Measurements from ENCODE around the gene MTFMT. TPM values are rescaled to one million over a fixed set of nuclear protein-coding genes. Genes with fewer than 3 reads are reported as not detected.

MTFMT gene
- total and polyA plus RNA-seq, 2 of the 13 experiments (the other 11 are each of a cell fraction or from before 2014, with no cell fraction given), result 9.9 to 23.2 TPM

DNA sequence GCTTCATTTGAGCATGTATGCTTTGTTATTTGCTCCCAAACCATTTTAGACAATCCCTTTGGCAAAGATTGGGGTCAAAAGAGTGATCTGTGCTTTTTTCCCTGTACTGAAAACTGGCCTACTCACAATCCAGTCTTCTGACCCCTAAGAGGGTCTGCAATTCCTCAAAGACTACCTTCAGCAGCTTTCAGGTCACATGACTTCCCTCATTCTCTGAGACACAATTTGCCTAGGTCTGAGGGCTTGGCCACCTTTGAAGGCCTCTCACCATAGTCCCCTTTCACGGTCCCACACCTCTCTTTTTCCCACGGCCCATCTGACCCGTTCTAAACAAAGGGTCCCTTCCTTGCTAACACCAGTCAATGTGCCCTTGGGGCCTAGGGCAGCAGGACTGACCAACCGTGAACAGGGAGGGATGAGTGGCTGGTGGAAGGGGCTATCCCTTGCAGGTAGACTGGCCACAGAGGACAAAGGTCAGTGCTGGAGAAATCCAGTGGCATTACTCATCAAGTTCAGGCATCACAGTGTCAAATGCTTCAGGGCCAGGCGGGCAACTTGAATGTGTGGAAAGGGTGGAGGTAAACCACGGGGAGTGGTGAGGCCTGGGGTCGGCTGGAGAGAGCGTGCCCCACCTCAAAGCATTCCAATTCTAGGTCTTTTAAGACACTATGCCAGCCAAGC is 27.6 kb upstream of the MTFMT start (continued):
- TF ChIP-seq, protein P1, sequence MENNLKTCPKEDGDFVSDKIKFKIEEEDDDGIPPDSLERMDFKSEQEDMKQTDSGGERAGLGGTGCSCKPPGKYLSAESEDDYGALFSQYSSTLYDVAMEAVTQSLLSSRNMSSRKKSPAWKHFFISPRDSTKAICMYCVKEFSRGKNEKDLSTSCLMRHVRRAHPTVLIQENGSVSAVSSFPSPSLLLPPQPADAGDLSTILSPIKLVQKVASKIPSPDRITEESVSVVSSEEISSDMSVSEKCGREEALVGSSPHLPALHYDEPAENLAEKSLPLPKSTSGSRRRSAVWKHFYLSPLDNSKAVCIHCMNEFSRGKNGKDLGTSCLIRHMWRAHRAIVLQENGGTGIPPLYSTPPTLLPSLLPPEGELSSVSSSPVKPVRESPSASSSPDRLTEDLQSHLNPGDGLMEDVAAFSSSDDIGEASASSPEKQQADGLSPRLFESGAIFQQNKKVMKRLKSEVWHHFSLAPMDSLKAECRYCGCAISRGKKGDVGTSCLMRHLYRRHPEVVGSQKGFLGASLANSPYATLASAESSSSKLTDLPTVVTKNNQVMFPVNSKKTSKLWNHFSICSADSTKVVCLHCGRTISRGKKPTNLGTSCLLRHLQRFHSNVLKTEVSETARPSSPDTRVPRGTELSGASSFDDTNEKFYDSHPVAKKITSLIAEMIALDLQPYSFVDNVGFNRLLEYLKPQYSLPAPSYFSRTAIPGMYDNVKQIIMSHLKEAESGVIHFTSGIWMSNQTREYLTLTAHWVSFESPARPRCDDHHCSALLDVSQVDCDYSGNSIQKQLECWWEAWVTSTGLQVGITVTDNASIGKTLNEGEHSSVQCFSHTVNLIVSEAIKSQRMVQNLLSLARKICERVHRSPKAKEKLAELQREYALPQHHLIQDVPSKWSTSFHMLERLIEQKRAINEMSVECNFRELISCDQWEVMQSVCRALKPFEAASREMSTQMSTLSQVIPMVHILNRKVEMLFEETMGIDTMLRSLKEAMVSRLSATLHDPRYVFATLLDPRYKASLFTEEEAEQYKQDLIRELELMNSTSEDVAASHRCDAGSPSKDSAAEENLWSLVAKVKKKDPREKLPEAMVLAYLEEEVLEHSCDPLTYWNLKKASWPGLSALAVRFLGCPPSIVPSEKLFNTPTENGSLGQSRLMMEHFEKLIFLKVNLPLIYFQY (CRISPR knock-in tag; IDR thresholded peaks at IDR 0.05; ENCODE audit: borderline replicate concordance), result 0 out of 2 replicates have a peak, but pooled peaks have one; percentile 40
- TF ChIP-seq, protein P2, sequence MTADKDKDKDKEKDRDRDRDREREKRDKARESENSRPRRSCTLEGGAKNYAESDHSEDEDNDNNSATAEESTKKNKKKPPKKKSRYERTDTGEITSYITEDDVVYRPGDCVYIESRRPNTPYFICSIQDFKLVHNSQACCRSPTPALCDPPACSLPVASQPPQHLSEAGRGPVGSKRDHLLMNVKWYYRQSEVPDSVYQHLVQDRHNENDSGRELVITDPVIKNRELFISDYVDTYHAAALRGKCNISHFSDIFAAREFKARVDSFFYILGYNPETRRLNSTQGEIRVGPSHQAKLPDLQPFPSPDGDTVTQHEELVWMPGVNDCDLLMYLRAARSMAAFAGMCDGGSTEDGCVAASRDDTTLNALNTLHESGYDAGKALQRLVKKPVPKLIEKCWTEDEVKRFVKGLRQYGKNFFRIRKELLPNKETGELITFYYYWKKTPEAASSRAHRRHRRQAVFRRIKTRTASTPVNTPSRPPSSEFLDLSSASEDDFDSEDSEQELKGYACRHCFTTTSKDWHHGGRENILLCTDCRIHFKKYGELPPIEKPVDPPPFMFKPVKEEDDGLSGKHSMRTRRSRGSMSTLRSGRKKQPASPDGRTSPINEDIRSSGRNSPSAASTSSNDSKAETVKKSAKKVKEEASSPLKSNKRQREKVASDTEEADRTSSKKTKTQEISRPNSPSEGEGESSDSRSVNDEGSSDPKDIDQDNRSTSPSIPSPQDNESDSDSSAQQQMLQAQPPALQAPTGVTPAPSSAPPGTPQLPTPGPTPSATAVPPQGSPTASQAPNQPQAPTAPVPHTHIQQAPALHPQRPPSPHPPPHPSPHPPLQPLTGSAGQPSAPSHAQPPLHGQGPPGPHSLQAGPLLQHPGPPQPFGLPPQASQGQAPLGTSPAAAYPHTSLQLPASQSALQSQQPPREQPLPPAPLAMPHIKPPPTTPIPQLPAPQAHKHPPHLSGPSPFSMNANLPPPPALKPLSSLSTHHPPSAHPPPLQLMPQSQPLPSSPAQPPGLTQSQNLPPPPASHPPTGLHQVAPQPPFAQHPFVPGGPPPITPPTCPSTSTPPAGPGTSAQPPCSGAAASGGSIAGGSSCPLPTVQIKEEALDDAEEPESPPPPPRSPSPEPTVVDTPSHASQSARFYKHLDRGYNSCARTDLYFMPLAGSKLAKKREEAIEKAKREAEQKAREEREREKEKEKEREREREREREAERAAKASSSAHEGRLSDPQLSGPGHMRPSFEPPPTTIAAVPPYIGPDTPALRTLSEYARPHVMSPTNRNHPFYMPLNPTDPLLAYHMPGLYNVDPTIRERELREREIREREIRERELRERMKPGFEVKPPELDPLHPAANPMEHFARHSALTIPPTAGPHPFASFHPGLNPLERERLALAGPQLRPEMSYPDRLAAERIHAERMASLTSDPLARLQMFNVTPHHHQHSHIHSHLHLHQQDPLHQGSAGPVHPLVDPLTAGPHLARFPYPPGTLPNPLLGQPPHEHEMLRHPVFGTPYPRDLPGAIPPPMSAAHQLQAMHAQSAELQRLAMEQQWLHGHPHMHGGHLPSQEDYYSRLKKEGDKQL (CRISPR knock-in tag; IDR thresholded peaks at IDR 0.05; ENCODE audit: low read depth), result peak; percentile 69; the same call in 1 of the 2 replicates
- TF ChIP-seq POLR2A (IDR thresholded peaks at IDR 0.05; ENCODE audit: insufficient read depth in 1 of 2, low read depth in 2 of 2, low read length in 2 of 2) (0 out of 4 replicates have a peak, but pooled peaks of 1 of the 2 experiments have one; percentile 19), PHF5A (CRISPR knock-in tag; IDR thresholded peaks at IDR 0.05; ENCODE audit: low read depth, unreplicated experiment) (no peak), CHD4 (IDR thresholded peaks at IDR 0.05; ENCODE audit: borderline replicate concordance, low read length) (no peak), MAFK (conservative IDR thresholded peaks at IDR 0.05 in 1 of 2, IDR thresholded peaks at IDR 0.05 in 1 of 2; ENCODE audit: low read length in 2 of 2) (no peak), ZNF569 (CRISPR knock-in tag; IDR thresholded peaks at IDR 0.05; ENCODE audit: borderline replicate concordance) (no peak), NFRKB (IDR thresholded peaks at IDR 0.05) (no peak), DMAP1 (CRISPR knock-in tag; IDR thresholded peaks at IDR 0.05) (peak; percentile 34; the same call in 1 of the 2 replicates), ZNF44 (CRISPR knock-in tag; IDR thresholded peaks at IDR 0.05) (no peak), PHB2 (IDR thresholded peaks at IDR 0.05; ENCODE audit: partially characterized antibody) (no peak), SRY (CRISPR knock-in tag; IDR thresholded peaks at IDR 0.05) (0 out of 2 replicates have a peak, but pooled peaks have one; percentile 61)
- TF ChIP-seq, protein P3, sequence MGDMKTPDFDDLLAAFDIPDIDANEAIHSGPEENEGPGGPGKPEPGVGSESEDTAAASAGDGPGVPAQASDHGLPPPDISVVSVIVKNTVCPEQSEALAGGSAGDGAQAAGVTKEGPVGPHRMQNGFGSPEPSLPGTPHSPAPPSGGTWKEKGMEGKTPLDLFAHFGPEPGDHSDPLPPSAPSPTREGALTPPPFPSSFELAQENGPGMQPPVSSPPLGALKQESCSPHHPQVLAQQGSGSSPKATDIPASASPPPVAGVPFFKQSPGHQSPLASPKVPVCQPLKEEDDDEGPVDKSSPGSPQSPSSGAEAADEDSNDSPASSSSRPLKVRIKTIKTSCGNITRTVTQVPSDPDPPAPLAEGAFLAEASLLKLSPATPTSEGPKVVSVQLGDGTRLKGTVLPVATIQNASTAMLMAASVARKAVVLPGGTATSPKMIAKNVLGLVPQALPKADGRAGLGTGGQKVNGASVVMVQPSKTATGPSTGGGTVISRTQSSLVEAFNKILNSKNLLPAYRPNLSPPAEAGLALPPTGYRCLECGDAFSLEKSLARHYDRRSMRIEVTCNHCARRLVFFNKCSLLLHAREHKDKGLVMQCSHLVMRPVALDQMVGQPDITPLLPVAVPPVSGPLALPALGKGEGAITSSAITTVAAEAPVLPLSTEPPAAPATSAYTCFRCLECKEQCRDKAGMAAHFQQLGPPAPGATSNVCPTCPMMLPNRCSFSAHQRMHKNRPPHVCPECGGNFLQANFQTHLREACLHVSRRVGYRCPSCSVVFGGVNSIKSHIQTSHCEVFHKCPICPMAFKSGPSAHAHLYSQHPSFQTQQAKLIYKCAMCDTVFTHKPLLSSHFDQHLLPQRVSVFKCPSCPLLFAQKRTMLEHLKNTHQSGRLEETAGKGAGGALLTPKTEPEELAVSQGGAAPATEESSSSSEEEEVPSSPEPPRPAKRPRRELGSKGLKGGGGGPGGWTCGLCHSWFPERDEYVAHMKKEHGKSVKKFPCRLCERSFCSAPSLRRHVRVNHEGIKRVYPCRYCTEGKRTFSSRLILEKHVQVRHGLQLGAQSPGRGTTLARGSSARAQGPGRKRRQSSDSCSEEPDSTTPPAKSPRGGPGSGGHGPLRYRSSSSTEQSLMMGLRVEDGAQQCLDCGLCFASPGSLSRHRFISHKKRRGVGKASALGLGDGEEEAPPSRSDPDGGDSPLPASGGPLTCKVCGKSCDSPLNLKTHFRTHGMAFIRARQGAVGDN (CRISPR knock-in tag; IDR thresholded peaks at IDR 0.05), result peak; percentile 79
- TF ChIP-seq, protein P4, sequence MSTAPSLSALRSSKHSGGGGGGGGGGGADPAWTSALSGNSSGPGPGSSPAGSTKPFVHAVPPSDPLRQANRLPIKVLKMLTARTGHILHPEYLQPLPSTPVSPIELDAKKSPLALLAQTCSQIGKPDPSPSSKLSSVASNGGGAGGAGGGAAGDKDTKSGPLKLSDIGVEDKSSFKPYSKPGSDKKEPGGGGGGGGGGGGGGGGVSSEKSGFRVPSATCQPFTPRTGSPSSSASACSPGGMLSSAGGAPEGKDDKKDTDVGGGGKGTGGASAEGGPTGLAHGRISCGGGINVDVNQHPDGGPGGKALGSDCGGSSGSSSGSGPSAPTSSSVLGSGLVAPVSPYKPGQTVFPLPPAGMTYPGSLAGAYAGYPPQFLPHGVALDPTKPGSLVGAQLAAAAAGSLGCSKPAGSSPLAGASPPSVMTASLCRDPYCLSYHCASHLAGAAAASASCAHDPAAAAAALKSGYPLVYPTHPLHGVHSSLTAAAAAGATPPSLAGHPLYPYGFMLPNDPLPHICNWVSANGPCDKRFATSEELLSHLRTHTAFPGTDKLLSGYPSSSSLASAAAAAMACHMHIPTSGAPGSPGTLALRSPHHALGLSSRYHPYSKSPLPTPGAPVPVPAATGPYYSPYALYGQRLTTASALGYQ (CRISPR knock-in tag; IDR thresholded peaks at IDR 0.05), result no peak
